Measurements from ENCODE around the gene AATK. TPM values are rescaled to one million over a fixed set of nuclear protein-coding genes. Genes with fewer than 3 reads are reported as not detected.

AATK gene
- total and polyA plus RNA-seq, 9 of the 15 experiments (the other 6 are each of a cell fraction or from before 2014, with no cell fraction given), result 0.11 to 0.55 (median 0.38) TPM; not detected in 5

DNA sequence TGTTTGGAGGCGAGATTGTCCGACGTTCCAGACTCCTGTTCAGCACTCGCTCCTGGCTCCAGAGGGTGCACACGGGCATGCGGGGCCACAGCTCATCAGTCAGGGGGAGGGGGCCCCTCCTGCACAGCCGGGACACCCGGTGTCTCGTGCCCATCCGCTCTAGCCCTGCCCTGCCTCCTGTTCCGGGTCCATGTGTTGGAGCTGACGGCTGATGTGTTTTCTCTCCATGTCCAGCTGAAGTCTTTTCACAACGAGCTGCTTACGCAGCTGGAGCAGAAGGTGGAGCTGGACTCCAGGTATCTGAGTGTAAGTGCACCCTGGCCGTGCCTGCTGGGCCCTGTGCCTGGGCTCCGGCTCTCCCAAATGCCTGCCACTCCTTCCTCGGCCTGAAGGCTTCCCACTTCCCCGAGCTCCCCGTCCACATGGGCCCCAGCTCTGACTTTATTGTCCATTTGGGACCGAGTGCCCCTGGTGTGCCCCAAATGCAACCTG lies 80.6 kb downstream of the AATK start:
- CTCF ChIA-PET (ENCODE audit: low intra/inter-chr PET ratio), result no interaction called here
- no peak overlapping the region for H3K27ac ChIP-seq (ENCODE audit: extremely low read depth, low read depth, low read length)
- H2AFZ ChIP-seq (ENCODE audit: low read depth, low read length), result no peak overlapping the region
- no peaks in the 10 kb centered on the region for H3K27me3 ChIP-seq (ENCODE audit: control insufficient read depth in 2 of 2, insufficient read depth in 2 of 2, low read length in 2 of 2)
- H3K4me1 ChIP-seq (replicated peaks in 1 of 2; ENCODE audit: control insufficient read depth in 2 of 2, insufficient read depth in 2 of 2, low read length in 2 of 2), result peaks cover 7 to 61% of the 10 kb centered on the region in 2 experiments
- WGBS (ENCODE audit: insufficient coverage, low coverage, missing lambda C conversion rate), result 91% methylated on average over 19 of the region's 20 CpGs
- H3K4me3 ChIP-seq, result no peak overlapping the region
- H3K9ac ChIP-seq (ENCODE audit: insufficient read depth in 1 of 2, low read depth in 2 of 2, low read length in 2 of 2), result no peak overlapping the region; a peak in 1 of 4 replicates
- DNase-seq (ENCODE audit: extremely low read depth in 1 of 4, low spot score in 3 of 4), result no peak
- H3K9me1 ChIP-seq (ENCODE audit: control insufficient read depth, insufficient read depth, low read length), result no peaks in the 10 kb centered on the region
- H3K9me3 ChIP-seq (replicated peaks; ENCODE audit: control insufficient read depth, insufficient read depth, low read depth, low read length), result no peaks in the 10 kb centered on the region
- H3K36me3 ChIP-seq (ENCODE audit: control insufficient read depth, insufficient read depth, low read length), result peaks cover 60% of the 10 kb centered on the region; the same call in 2 of the 3 replicates
- no peak overlapping the region for H3K4me2 ChIP-seq (ENCODE audit: insufficient read depth, low read length)
- in situ Hi-C loops (cut with MboI), result no loop called here
- no peak for FAIRE-seq
- POLR2A ChIA-PET, result no interaction called here
- BruUV-seq (replicated peaks), result no TSS peak
- no peaks in the 10 kb centered on the region for H4K20me1 ChIP-seq (replicated peaks; ENCODE audit: control insufficient read depth, insufficient read depth, low read length)
- ATAC-seq, result no peak
- intact Hi-C loops (cut with micrococcal nuclease), result no loop called here
- H3K79me2 ChIP-seq (ENCODE audit: control insufficient read depth, insufficient read depth, low read length), result no peaks in the 10 kb centered on the region
- TF ChIP-seq IRF2 (CRISPR knock-in tag; IDR thresholded peaks at IDR 0.05), result no peak
- no peak for TF ChIP-seq ZFP91 (CRISPR knock-in tag; IDR thresholded peaks at IDR 0.05)
- no peak for TF ChIP-seq SP2 (IDR thresholded peaks at IDR 0.05; ENCODE audit: extremely low read depth, low read depth, low read length, poor library complexity, severe bottlenecking)
- no peak for TF ChIP-seq ZNF79 (CRISPR knock-in tag; IDR thresholded peaks at IDR 0.05; ENCODE audit: low read depth)
- TF ChIP-seq, protein P1, sequence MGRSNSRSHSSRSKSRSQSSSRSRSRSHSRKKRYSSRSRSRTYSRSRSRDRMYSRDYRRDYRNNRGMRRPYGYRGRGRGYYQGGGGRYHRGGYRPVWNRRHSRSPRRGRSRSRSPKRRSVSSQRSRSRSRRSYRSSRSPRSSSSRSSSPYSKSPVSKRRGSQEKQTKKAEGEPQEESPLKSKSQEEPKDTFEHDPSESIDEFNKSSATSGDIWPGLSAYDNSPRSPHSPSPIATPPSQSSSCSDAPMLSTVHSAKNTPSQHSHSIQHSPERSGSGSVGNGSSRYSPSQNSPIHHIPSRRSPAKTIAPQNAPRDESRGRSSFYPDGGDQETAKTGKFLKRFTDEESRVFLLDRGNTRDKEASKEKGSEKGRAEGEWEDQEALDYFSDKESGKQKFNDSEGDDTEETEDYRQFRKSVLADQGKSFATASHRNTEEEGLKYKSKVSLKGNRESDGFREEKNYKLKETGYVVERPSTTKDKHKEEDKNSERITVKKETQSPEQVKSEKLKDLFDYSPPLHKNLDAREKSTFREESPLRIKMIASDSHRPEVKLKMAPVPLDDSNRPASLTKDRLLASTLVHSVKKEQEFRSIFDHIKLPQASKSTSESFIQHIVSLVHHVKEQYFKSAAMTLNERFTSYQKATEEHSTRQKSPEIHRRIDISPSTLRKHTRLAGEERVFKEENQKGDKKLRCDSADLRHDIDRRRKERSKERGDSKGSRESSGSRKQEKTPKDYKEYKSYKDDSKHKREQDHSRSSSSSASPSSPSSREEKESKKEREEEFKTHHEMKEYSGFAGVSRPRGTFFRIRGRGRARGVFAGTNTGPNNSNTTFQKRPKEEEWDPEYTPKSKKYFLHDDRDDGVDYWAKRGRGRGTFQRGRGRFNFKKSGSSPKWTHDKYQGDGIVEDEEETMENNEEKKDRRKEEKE (IDR thresholded peaks at IDR 0.05; ENCODE audit: borderline replicate concordance in 1 of 2, control insufficient read depth in 1 of 2, low read depth in 2 of 2, low read length in 1 of 2), result no peak
- TF ChIP-seq MCM5 (IDR thresholded peaks at IDR 0.05; ENCODE audit: low read depth), result no peak
- TF ChIP-seq PYGO2 (tag; IDR thresholded peaks at IDR 0.05), result no peak
- no peak for TF ChIP-seq ZBTB5 (IDR thresholded peaks at IDR 0.05)
- TF ChIP-seq ELF4 (CRISPR knock-in tag; IDR thresholded peaks at IDR 0.05), result no peak
- no peak for TF ChIP-seq IFI16 (CRISPR knock-in tag; IDR thresholded peaks at IDR 0.05)
- TF ChIP-seq ZC3H11A (IDR thresholded peaks at IDR 0.05; ENCODE audit: low read depth, low read length), result no peak
- TF ChIP-seq SIX5 (IDR thresholded peaks at IDR 0.05; ENCODE audit: borderline replicate concordance in 1 of 2, insufficient read depth in 1 of 2, low read depth in 1 of 2, low read length in 2 of 2), result no peak
- TF ChIP-seq, protein P2, sequence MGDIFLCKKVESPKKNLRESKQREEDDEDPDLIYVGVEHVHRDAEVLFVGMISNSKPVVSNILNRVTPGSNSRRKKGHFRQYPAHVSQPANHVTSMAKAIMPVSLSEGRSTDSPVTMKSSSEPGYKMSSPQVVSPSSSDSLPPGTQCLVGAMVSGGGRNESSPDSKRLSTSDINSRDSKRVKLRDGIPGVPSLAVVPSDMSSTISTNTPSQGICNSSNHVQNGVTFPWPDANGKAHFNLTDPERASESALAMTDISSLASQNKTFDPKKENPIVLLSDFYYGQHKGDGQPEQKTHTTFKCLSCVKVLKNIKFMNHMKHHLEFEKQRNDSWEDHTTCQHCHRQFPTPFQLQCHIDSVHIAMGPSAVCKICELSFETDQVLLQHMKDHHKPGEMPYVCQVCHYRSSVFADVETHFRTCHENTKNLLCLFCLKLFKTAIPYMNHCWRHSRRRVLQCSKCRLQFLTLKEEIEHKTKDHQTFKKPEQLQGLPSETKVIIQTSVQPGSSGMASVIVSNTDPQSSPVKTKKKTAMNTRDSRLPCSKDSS (IDR thresholded peaks at IDR 0.05; ENCODE audit: low read depth, partially characterized antibody), result no peak
- TF ChIP-seq ZNF212 (CRISPR knock-in tag; IDR thresholded peaks at IDR 0.05), result no peak
